B cell (primary cell): ENCODE measurements around the gene SPATA3. TPM values are rescaled to one million over a fixed set of nuclear protein-coding genes. Genes with fewer than 3 reads are reported as not detected.

Experiments used
- ATAC-seq: fragments of 200-7000 bp; cut with Tn5 transposase; one replicate; pipeline ENCODE4 v1.10.0; 2021; ENCODE audit warnings: low read depth, mild to moderate bottlenecking, moderate number of reproducible peaks, moderate library complexity
- CTCF ChIA-PET: fragments of 350-600 bp; sonication (Branson Sonifier 250); formaldehyde crosslinking; loops from one replicate; lab custom pipeline; 2021; ENCODE audit warnings: antibody characterized with exemption, inconsistent platforms; lab: Charles Lee
- POLR2A ChIA-PET: fragments of 350-600 bp; sonication (Branson Sonifier 250); formaldehyde crosslinking; loops from one replicate; lab custom pipeline; 2021; ENCODE audit warnings: antibody characterized with exemption; lab: Charles Lee
- DNase-seq: peaks from one replicate; pipeline ENCODE4 v3.0.0; 2013
- H2AFZ ChIP-seq: 2 replicates; pipeline ENCODE4 v1.6.1; 2012; ENCODE audit warnings: mild to moderate bottlenecking, low read depth, low read length; ENCODE audit not compliant: insufficient read depth, poor library complexity, severe bottlenecking
- H3K27ac ChIP-seq, 2 donors: 1 replicate in 1 of 2; 2 replicates in 1 of 2; pipeline ENCODE4 v1.5.1; 2012 to 2013; ENCODE audit warnings: low read length in 2 of 2, mild to moderate bottlenecking in 2 of 2, moderate library complexity in 1 of 2
- H3K27me3 ChIP-seq, 4 experiments: fragments of 200-600 bp in 1 of 4; sonication (generic) in 1 of 4; replicated peaks in 1 of 4; 1 replicate in 2 of 4; 2 replicates in 2 of 4; pipeline versions ENCODE4 v1.6.1 to v1.7.0; 2013 to 2016; ENCODE audit warnings: low read length in 3 of 4, mild to moderate bottlenecking in 2 of 4, mixed read lengths in 1 of 4, moderate library complexity in 1 of 4; ENCODE audit not compliant: insufficient read depth in 4 of 4, control insufficient read depth in 3 of 4; ENCODE audit errors: control extremely low read depth in 1 of 4
- H3K36me3 ChIP-seq, 2 experiments: replicated peaks in 1 of 2; 1 replicate in 1 of 2; 2 replicates in 1 of 2; pipeline versions ENCODE4 v1.6.1 to v1.7.1; 2013; ENCODE audit warnings: low read length in 1 of 2; ENCODE audit not compliant: insufficient read depth in 2 of 2, control insufficient read depth in 1 of 2; ENCODE audit errors: control extremely low read depth in 1 of 2, extremely low read depth in 1 of 2
- H3K4me1 ChIP-seq, 2 donors: fragments of 200-600 bp in 1 of 2; sonication (generic) in 1 of 2; 1 replicate in 1 of 2; 2 replicates in 1 of 2; pipeline versions ENCODE4 v1.5.1 to v1.6.1; 2013 to 2017; ENCODE audit warnings: low read length in 2 of 2; ENCODE audit not compliant: control insufficient read depth in 2 of 2, insufficient read depth in 2 of 2
- H3K4me2 ChIP-seq: replicated peaks from 2 replicates; pipeline ENCODE3; 2012; ENCODE audit warnings: mild to moderate bottlenecking, low read depth, low read length; ENCODE audit not compliant: poor library complexity, severe bottlenecking
- H3K4me3 ChIP-seq, 5 experiments: fragments of 200-600 bp in 1 of 5; sonication (generic) in 1 of 5; 1 replicate in 3 of 5; 2 replicates in 2 of 5; pipeline versions ENCODE4 v1.5.1 to v1.7.0; 2011 to 2016; ENCODE audit warnings: low read length in 4 of 5, mild to moderate bottlenecking in 4 of 5, low read depth in 2 of 5, control low read depth in 1 of 5, moderate library complexity in 1 of 5; ENCODE audit not compliant: insufficient read depth in 1 of 5; ENCODE audit errors: control extremely low read depth in 1 of 5, extremely low read depth in 1 of 5
- H3K79me2 ChIP-seq: fragments of 200-600 bp; sonication (generic); one replicate; pipeline ENCODE4 v1.6.0; 2016; ENCODE audit warnings: low read length; ENCODE audit not compliant: control insufficient read depth, insufficient read depth
- H3K9ac ChIP-seq: fragments of 200-600 bp; sonication (generic); 2 replicates; pipeline ENCODE4 v1.6.1; 2017; ENCODE audit warnings: mild to moderate bottlenecking, low read length, moderate library complexity
- H3K9me3 ChIP-seq, 3 donors: one replicate each; pipeline versions ENCODE4 v1.6.1 to v1.7.1; 2013; ENCODE audit warnings: low read length in 2 of 3; ENCODE audit not compliant: control insufficient read depth in 2 of 3, insufficient read depth in 1 of 3; ENCODE audit errors: control extremely low read depth in 1 of 3
- H4K20me1 ChIP-seq: 2 replicates; pipeline ENCODE4 v1.6.0; 2012; ENCODE audit warnings: mild to moderate bottlenecking, low read length; ENCODE audit not compliant: insufficient read depth, control insufficient read depth, poor library complexity, severe bottlenecking
- H3K27ac Mint-ChIP-seq: one replicate; pipeline ENCODE4 v1.8.0; 2021; ENCODE audit warnings: mixed read lengths
- H3K27me3 Mint-ChIP-seq: one replicate; pipeline ENCODE4 v1.8.0; 2021; ENCODE audit warnings: mixed read lengths
- H3K4me1 Mint-ChIP-seq: one replicate; pipeline ENCODE4 v1.8.0; 2021; ENCODE audit warnings: mixed read lengths
- H3K4me3 Mint-ChIP-seq: one replicate; pipeline ENCODE4 v1.8.0; 2021; ENCODE audit warnings: mixed read lengths
- H3K9me3 Mint-ChIP-seq: one replicate; pipeline ENCODE4 v1.8.0; 2022; ENCODE audit warnings: mixed read lengths; ENCODE audit not compliant: insufficient read depth
- EZH2 ChIP-seq: IDR thresholded peaks from 2 replicates; pipeline ENCODE4 v1.6.1; 2012; ENCODE audit warnings: borderline replicate concordance, low read depth, mild to moderate bottlenecking, moderate library complexity, low read length; ENCODE audit not compliant: insufficient read depth, poor library complexity, severe bottlenecking
- intact Hi-C: fragments of 100-400 bp; cut with micrococcal nuclease; formaldehyde crosslinking; loops from one replicate; pipeline ENCODE4 v1.10.0; 2022
- polyA plus RNA-seq: library from polyadenylated mRNA; depleted of rRNA; stranded (reverse); fragments of >200 nt; gene quantifications from 2 replicates; pipeline ENCODE4 v1.2.3, GENCODE V29; 2012
- total RNA-seq, 2 donors: library from RNA; stranded (reverse); fragments of 120-200 nt in 1 of 2; gene quantifications; 1 replicate in 1 of 2; 2 replicates in 1 of 2; pipeline versions ENCODE4 v1.2.3 to v1.2.4, GENCODE V29; 2013 to 2022
- TF ChIP-seq, protein P1 (sequence below): fragments of 200-600 bp; IDR thresholded peaks from one replicate; pipeline ENCODE4 v1.8.0; 2022; ENCODE audit warnings: antibody characterized with exemption, mild to moderate bottlenecking

Gene SPATA3
- total and polyA plus RNA-seq, 2 donors (not counting 1 experiment from before 2014, with no cell fraction given) = not detected

DNA sequence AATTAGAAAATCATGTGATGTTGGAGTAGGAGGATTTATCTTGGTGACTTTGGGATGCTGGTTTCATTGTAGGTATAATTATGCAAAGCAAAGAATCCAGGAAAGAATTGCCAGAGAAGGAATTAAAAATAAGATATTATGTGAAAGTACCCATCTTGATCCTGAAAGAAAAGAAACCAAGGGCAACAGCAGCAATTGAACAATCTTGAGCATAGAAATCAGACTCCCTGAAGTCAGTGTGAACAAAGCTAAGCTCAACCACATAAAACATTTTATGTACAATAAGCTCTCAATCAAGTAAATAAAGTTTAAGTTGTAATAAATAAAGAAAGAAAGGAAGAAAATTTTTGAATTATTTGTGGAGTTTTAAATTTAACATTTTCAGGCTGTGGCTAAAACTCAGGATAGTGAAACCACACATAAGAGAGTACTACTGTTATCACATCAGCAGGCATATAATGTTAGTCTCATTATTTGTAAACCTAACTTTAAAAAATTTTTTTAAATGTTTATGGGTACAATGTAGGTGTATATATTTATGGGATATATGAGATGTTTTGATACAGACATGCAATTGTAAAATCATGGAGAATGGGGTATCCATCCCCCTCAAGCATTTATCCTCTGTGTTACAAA is 38.0 kb upstream of the SPATA3 start:
- Mint-ChIP-seq H3K9me3 (no peaks in the 10 kb centered on the region), H3K4me1 (peaks cover 10% of the 10 kb centered on the region), H3K27ac (no peak overlapping the region), H3K4me3 (peak overlapping the region; percentile 82), H3K27me3 (peaks cover 55% of the 10 kb centered on the region)
- intact Hi-C loops = no loop called here
- TF ChIP-seq, protein P1, sequence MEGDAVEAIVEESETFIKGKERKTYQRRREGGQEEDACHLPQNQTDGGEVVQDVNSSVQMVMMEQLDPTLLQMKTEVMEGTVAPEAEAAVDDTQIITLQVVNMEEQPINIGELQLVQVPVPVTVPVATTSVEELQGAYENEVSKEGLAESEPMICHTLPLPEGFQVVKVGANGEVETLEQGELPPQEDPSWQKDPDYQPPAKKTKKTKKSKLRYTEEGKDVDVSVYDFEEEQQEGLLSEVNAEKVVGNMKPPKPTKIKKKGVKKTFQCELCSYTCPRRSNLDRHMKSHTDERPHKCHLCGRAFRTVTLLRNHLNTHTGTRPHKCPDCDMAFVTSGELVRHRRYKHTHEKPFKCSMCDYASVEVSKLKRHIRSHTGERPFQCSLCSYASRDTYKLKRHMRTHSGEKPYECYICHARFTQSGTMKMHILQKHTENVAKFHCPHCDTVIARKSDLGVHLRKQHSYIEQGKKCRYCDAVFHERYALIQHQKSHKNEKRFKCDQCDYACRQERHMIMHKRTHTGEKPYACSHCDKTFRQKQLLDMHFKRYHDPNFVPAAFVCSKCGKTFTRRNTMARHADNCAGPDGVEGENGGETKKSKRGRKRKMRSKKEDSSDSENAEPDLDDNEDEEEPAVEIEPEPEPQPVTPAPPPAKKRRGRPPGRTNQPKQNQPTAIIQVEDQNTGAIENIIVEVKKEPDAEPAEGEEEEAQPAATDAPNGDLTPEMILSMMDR = no peak
- TF ChIP-seq EZH2 = no peak
- Histone ChIP-seq H3K4me1 (peaks cover 12 to 16% of the 10 kb centered on the region in 2 donors), H3K27ac (no peak overlapping the region), H3K9me3 (no peaks in the 10 kb centered on the region), H3K4me3 (peak overlapping the region in 4 of 5 experiments; percentile 15 to 55 (median 31)), H3K4me2 (peak overlapping the region; percentile 77), H3K27me3 (peaks cover 2 to 38% (median 29%) of the 10 kb centered on the region in 4 experiments), H3K36me3 (no peaks in the 10 kb centered on the region), H3K9ac (peak overlapping the region; percentile 58), H3K79me2 (no peaks in the 10 kb centered on the region), H4K20me1 (no peaks in the 10 kb centered on the region), H2AFZ (peak overlapping the region; percentile 66)
- CTCF ChIA-PET = no interaction called here
- ATAC-seq = no peak
- no peak for DNase-seq
- POLR2A ChIA-PET = no interaction called here
